ENCODE data around the gene RALGDS.
"Not testable (repeated sequence)": the region's sequence is repeated elsewhere in the genome, so short reads cannot be mapped to it uniquely, and the experiment has no call there.

The RALGDS gene

GRCh38 chr9:133101356-133102189 is 19.5 kb downstream of the RALGDS start:
- no peak overlapping the region for H3K27ac ChIP-seq (ENCODE audit: low read depth, low read length)
- no peaks in the 10 kb centered on the region for H3K27me3 ChIP-seq (ENCODE audit: control insufficient read depth, insufficient read depth, low read length)
- no peak overlapping the region for H3K9ac ChIP-seq (ENCODE audit: low read length)
- H3K36me3 ChIP-seq (ENCODE audit: control insufficient read depth, insufficient read depth, low read length) = peaks cover 83% of the 10 kb centered on the region
- peaks cover 2% of the 10 kb centered on the region; the same call in 1 of the 2 replicates for H3K4me1 ChIP-seq (ENCODE audit: control insufficient read depth, insufficient read depth, low read length)
- H3K4me3 ChIP-seq (ENCODE audit: low read depth, low read length) = no peak overlapping the region
- H3K9me3 ChIP-seq (ENCODE audit: control insufficient read depth, insufficient read depth, low read depth, low read length) = peaks cover 5% of the 10 kb centered on the region; the same call in 1 of the 2 replicates

- no peak overlapping the region for H3K9ac ChIP-seq (ENCODE audit: low read length)
- peaks cover 2% of the 10 kb centered on the region; the same call in 1 of the 2 replicates for H3K4me1 ChIP-seq (ENCODE audit: control insufficient read depth, insufficient read depth, low read length)
- H3K27ac ChIP-seq (ENCODE audit: low read depth, low read length) = no peak overlapping the region
- peaks cover 14% of the 10 kb centered on the region for H3K9me3 ChIP-seq (ENCODE audit: control insufficient read depth, insufficient read depth, low read depth, low read length)
- H3K36me3 ChIP-seq (ENCODE audit: control insufficient read depth, insufficient read depth, low read length) = peaks cover 79% of the 10 kb centered on the region
- H3K4me3 ChIP-seq (ENCODE audit: low read depth, low read length) = no peak overlapping the region
- H3K27me3 ChIP-seq (ENCODE audit: control insufficient read depth, insufficient read depth, low read length) = no peaks in the 10 kb centered on the region
Measured at GRCh38 chr9:133100506-133101355, 20.3 kb downstream of the RALGDS start.

GRCh38 chr9:133099726-133100505 is 21.1 kb downstream of the RALGDS start:
- Histone ChIP-seq H3K27ac (ENCODE audit: low read depth, low read length) (no peak overlapping the region), H3K27me3 (ENCODE audit: control insufficient read depth, insufficient read depth, low read length) (no peaks in the 10 kb centered on the region), H3K9me3 (ENCODE audit: control insufficient read depth, insufficient read depth, low read depth, low read length) (peaks cover 20% of the 10 kb centered on the region), H3K4me1 (ENCODE audit: control insufficient read depth, insufficient read depth, low read length) (no peaks in the 10 kb centered on the region), H3K4me3 (ENCODE audit: low read depth, low read length) (no peak overlapping the region), H3K36me3 (ENCODE audit: control insufficient read depth, insufficient read depth, low read length) (peaks cover 74% of the 10 kb centered on the region), H3K9ac (ENCODE audit: low read length) (no peak overlapping the region)

- Histone ChIP-seq H3K9me3 (ENCODE audit: control insufficient read depth, insufficient read depth, low read depth, low read length) (peaks cover 20% of the 10 kb centered on the region), H3K4me3 (ENCODE audit: low read depth, low read length) (no peak overlapping the region)
Measured at GRCh38 chr9:133098871-133099270, 22.2 kb downstream of the RALGDS start.

GRCh38 chr9:133098104-133098754 is 22.8 kb downstream of the RALGDS start:
- Histone ChIP-seq H3K4me1 (ENCODE audit: control insufficient read depth, insufficient read depth, low read length) (no peaks in the 10 kb centered on the region), H3K27ac (ENCODE audit: low read depth, low read length) (no peak overlapping the region), H3K27me3 (ENCODE audit: control insufficient read depth, insufficient read depth, low read length) (no peaks in the 10 kb centered on the region), H3K9me3 (ENCODE audit: control insufficient read depth, insufficient read depth, low read depth, low read length) (peaks cover 20% of the 10 kb centered on the region), H3K4me3 (ENCODE audit: low read depth, low read length) (no peak overlapping the region), H3K9ac (ENCODE audit: low read length) (no peak overlapping the region), H3K36me3 (ENCODE audit: control insufficient read depth, insufficient read depth, low read length) (peaks cover 64% of the 10 kb centered on the region)

More at GRCh38 chr9:133098871-133099270, 22.2 kb downstream of the RALGDS start:
- H3K4me1 ChIP-seq (ENCODE audit: control insufficient read depth, insufficient read depth, low read length) = no peaks in the 10 kb centered on the region
- no peaks in the 10 kb centered on the region for H3K27me3 ChIP-seq (ENCODE audit: control insufficient read depth, insufficient read depth, low read length)
- H3K9ac ChIP-seq (ENCODE audit: low read length) = no peak overlapping the region
- H3K36me3 ChIP-seq (ENCODE audit: control insufficient read depth, insufficient read depth, low read length) = peaks cover 68% of the 10 kb centered on the region
- H3K27ac ChIP-seq (ENCODE audit: low read depth, low read length) = no peak overlapping the region

GRCh38 chr9:133094842-133095393 is 26.1 kb downstream of the RALGDS start:
- H3K9me3 ChIP-seq (ENCODE audit: control insufficient read depth, insufficient read depth, low read depth, low read length) = peaks cover 20% of the 10 kb centered on the region
- H3K27me3 ChIP-seq (ENCODE audit: control insufficient read depth, insufficient read depth, low read length) = no peaks in the 10 kb centered on the region
- peaks cover 32% of the 10 kb centered on the region for H3K36me3 ChIP-seq (ENCODE audit: control insufficient read depth, insufficient read depth, low read length)
- H3K27ac ChIP-seq (ENCODE audit: low read depth, low read length) = no peak overlapping the region
- no peaks in the 10 kb centered on the region for H3K4me1 ChIP-seq (ENCODE audit: control insufficient read depth, insufficient read depth, low read length)
- H3K4me3 ChIP-seq (ENCODE audit: low read depth, low read length) = no peak overlapping the region
- H3K9ac ChIP-seq (ENCODE audit: low read length) = no peak overlapping the region

GRCh38 chr9:133094351-133094750 is 26.7 kb downstream of the RALGDS start:
- not testable (repeated sequence) for H3K27me3 ChIP-seq (ENCODE audit: control insufficient read depth, insufficient read depth, low read length); H3K4me1 ChIP-seq (ENCODE audit: control insufficient read depth, insufficient read depth, low read length); H3K27ac ChIP-seq (ENCODE audit: low read depth, low read length); H3K4me3 ChIP-seq (ENCODE audit: low read depth, low read length); H3K9ac ChIP-seq (ENCODE audit: low read length)
- H3K36me3 ChIP-seq (ENCODE audit: control insufficient read depth, insufficient read depth, low read length) = peaks cover 26% of the 10 kb centered on the region
- peaks cover 20% of the 10 kb centered on the region for H3K9me3 ChIP-seq (ENCODE audit: control insufficient read depth, insufficient read depth, low read depth, low read length)

GRCh38 chr9:133090752-133091385 is 30.2 kb downstream of the RALGDS start:
- Histone ChIP-seq H3K27ac (ENCODE audit: low read depth, low read length) (no peak overlapping the region), H3K4me1 (ENCODE audit: control insufficient read depth, insufficient read depth, low read length) (no peaks in the 10 kb centered on the region), H3K27me3 (ENCODE audit: control insufficient read depth, insufficient read depth, low read length) (no peaks in the 10 kb centered on the region; the same call in 1 of the 2 replicates), H3K4me3 (ENCODE audit: low read depth, low read length) (no peak overlapping the region), H3K36me3 (ENCODE audit: control insufficient read depth, insufficient read depth, low read length) (no peaks in the 10 kb centered on the region), H3K9ac (ENCODE audit: low read length) (no peak overlapping the region), H3K9me3 (ENCODE audit: control insufficient read depth, insufficient read depth, low read depth, low read length) (peaks cover 8% of the 10 kb centered on the region)

- Histone ChIP-seq H3K36me3 (ENCODE audit: control insufficient read depth, insufficient read depth, low read length) (no peaks in the 10 kb centered on the region), H3K27me3 (ENCODE audit: control insufficient read depth, insufficient read depth, low read length) (no peaks in the 10 kb centered on the region; the same call in 1 of the 2 replicates), H3K9me3 (ENCODE audit: control insufficient read depth, insufficient read depth, low read depth, low read length) (peaks cover 1% of the 10 kb centered on the region; the same call in 1 of the 2 replicates), H3K4me3 (ENCODE audit: low read depth, low read length) (no peak overlapping the region), H3K9ac (ENCODE audit: low read length) (no peak overlapping the region), H3K27ac (ENCODE audit: low read depth, low read length) (no peak overlapping the region), H3K4me1 (ENCODE audit: control insufficient read depth, insufficient read depth, low read length) (no peaks in the 10 kb centered on the region)
Measured at GRCh38 chr9:133090187-133090586, 30.9 kb downstream of the RALGDS start.

- Histone ChIP-seq H3K36me3 (ENCODE audit: control insufficient read depth, insufficient read depth, low read length) (no peaks in the 10 kb centered on the region), H3K9me3 (ENCODE audit: control insufficient read depth, insufficient read depth, low read depth, low read length) (no peaks in the 10 kb centered on the region), H3K4me1 (ENCODE audit: control insufficient read depth, insufficient read depth, low read length) (no peaks in the 10 kb centered on the region), H3K27me3 (ENCODE audit: control insufficient read depth, insufficient read depth, low read length) (no peaks in the 10 kb centered on the region; the same call in 1 of the 2 replicates), H3K9ac (ENCODE audit: low read length) (no peak overlapping the region), H3K27ac (ENCODE audit: low read depth, low read length) (no peak overlapping the region), H3K4me3 (ENCODE audit: low read depth, low read length) (no peak overlapping the region)
Measured at GRCh38 chr9:133089271-133089671, 31.8 kb downstream of the RALGDS start.
